ENCODE data around the gene TAF1C. TPM values are rescaled to one million over a fixed set of nuclear protein-coding genes. Genes with fewer than 3 reads are reported as not detected.

TAF1C gene
- total and polyA plus RNA-seq, 2 of the 4 experiments (the other 2 are of a cell fraction): 7.3 to 35.5 TPM

DNA sequence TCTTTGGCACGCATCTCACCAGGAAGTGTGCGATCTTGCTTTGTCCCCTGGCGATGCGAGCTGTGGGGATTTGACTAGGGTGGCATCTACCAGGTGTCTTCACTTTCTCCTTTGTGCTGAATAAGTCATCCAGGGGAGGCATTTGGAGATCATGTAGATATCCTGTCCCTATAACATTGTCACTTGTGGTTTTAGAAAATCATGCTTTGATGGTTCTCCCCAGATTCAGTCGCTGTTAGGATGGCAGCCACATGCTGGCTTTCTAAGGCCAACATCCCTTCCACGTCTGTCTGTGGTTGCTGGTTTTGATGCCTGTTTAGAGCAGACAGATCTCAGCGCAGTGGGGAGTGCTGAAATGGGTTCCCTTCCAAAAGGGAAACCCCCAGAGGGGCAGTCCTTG is 6.6 kb upstream of the TAF1C start:
- H3K27me3 ChIP-seq (ENCODE audit: control insufficient read depth, insufficient read depth, low read length): peaks cover 21% of the 10 kb centered on the region
- no peaks in the 10 kb centered on the region for H3K36me3 ChIP-seq (ENCODE audit: control insufficient read depth, insufficient read depth, low read length)
- H3K4me3 ChIP-seq (ENCODE audit: insufficient read depth, low read depth, low read length): no peak overlapping the region
- no peaks in the 10 kb centered on the region; the same call in 1 of the 2 replicates for H4K20me1 ChIP-seq (ENCODE audit: insufficient read depth, low read length)
- no peak overlapping the region for H3K27ac ChIP-seq (ENCODE audit: insufficient read depth, low read length)
- no peaks in the 10 kb centered on the region; the same call in 1 of the 2 replicates for H3K4me1 ChIP-seq (ENCODE audit: control insufficient read depth, insufficient read depth, low read length)
- no peak overlapping the region for H2BK5ac ChIP-seq (ENCODE audit: low read depth, low read length, poor library complexity, severe bottlenecking)
- intact Hi-C loops (cut with micrococcal nuclease): no loop called here
- BruUV-seq (replicated peaks): no TSS peak
- no peak overlapping the region for H2AFZ ChIP-seq (replicated peaks; ENCODE audit: low read length, poor library complexity)
- H4K91ac ChIP-seq (ENCODE audit: insufficient read depth, low read depth, low read length): no peak overlapping the region
- no peak for DNase-seq
- no peak overlapping the region for H3K9ac ChIP-seq (ENCODE audit: low read depth, low read length)
- POLR2A ChIA-PET (ENCODE audit: unreplicated experiment): no interaction called here
- no peaks in the 10 kb centered on the region for H3K79me1 ChIP-seq (ENCODE audit: low read depth in 1 of 2, low read length in 2 of 2)
- dilution Hi-C loops (cut with HindIII; ENCODE audit: low sequenced_read_pairs, unreplicated experiment): no loop called here
- no peak overlapping the region for H3K18ac ChIP-seq (ENCODE audit: low read depth, low read length)
- H3K14ac ChIP-seq (replicated peaks; ENCODE audit: low read depth, low read length): no peak overlapping the region
- H2BK20ac ChIP-seq (ENCODE audit: low read depth, low read length): no peak overlapping the region
- H3K23ac ChIP-seq (ENCODE audit: low read depth, low read length): no peak overlapping the region
- no peaks in the 10 kb centered on the region for H3K9me1 ChIP-seq (ENCODE audit: insufficient read depth, low read length)
- CTCF ChIA-PET: no interaction called here
- in situ Hi-C loops (cut with MboI; ENCODE audit: low sequenced_read_pairs): no loop called here
- no peak overlapping the region for H2BK120ac ChIP-seq (ENCODE audit: low read depth, low read length)
- no peak overlapping the region for H4K5ac ChIP-seq (ENCODE audit: low read depth, low read length)
- no peak overlapping the region for H2AK5ac ChIP-seq (ENCODE audit: low read depth, low read length)
- no peak overlapping the region for H4K8ac ChIP-seq (ENCODE audit: low read depth in 2 of 2, low read length in 2 of 2)
- no peak for TF ChIP-seq RCOR1 (IDR thresholded peaks at IDR 0.05; ENCODE audit: insufficient replicate concordance, low read length)
- WGBS, 2 experiments (ENCODE audit: extremely low coverage in 2 of 2, insufficient read length in 1 of 2): no CpG with 5 or more reads among the region's 7 CpGs
- H2BK15ac ChIP-seq (ENCODE audit: low read depth, low read length): no peak overlapping the region
- ATAC-seq (ENCODE audit: low read depth): no peak
- H3K56ac ChIP-seq (ENCODE audit: extremely low read depth, insufficient read depth, low read length): no peak overlapping the region
- H3K4ac ChIP-seq (ENCODE audit: low read depth, low read length): no peak overlapping the region
- no peaks in the 10 kb centered on the region for H3K9me3 ChIP-seq (ENCODE audit: control insufficient read depth, insufficient read depth, low read length)
- H2AK9ac ChIP-seq (replicated peaks; ENCODE audit: low read depth, low read length, poor library complexity): no peak overlapping the region
- H3K4me2 ChIP-seq (ENCODE audit: low read depth, low read length): no peak overlapping the region
